ENCODE results near the gene WDR55. TPM values are rescaled to one million over a fixed set of nuclear protein-coding genes. Genes with fewer than 3 reads are reported as not detected.

The WDR55 gene
- total and polyA plus RNA-seq, 2 of the 13 experiments (the other 11 are each of a cell fraction or from before 2014, with no cell fraction given), result 17.7 to 18.2 TPM

DNA sequence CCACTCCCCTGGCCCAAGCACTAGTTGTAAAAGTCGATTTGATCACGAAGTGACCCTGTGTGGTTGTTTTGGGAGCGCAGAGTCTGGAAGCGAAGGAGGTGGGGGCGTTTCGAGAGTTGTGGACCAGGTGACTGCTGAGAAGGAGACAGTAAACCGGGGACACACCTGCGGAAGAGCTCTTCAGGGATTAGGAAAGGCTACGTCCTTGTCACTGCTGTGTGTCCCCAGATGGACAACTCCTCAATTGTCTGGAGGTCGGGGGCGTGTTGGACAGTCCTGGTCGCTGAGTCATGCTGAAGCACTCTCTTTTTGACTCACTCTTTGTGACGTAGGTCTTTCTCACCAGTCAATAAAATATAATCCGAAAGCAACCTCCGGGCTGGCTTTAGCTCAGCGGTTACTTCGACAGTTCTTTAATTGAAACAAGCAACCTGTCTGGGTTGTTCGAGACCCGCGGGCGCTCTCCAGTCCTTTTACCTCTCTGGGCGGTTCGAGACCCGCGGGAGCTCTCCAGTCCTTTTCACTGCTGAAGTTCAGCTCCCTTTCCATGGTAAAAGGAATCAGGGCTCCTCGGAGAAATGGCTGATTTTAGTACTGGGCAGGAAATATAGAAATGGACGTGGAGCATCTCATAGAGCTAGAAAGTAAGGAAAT, 46.3 kb downstream of the WDR55 start (continued):
- TF ChIP-seq HOXA3 (CRISPR knock-in tag; IDR thresholded peaks at IDR 0.05) (peak; percentile 69; the same call in 1 of the 2 replicates), LCORL (IDR thresholded peaks at IDR 0.05) (no peak), LCORL (CRISPR knock-in tag; IDR thresholded peaks at IDR 0.05) (peak; percentile 62), MIXL1 (CRISPR knock-in tag; IDR thresholded peaks at IDR 0.05) (peak; percentile 83), CBX5 (CRISPR knock-in tag; IDR thresholded peaks at IDR 0.05; ENCODE audit: borderline replicate concordance) (peak; percentile 73; the same call in 1 of the 2 replicates), ZNF710 (CRISPR knock-in tag; IDR thresholded peaks at IDR 0.05; ENCODE audit: borderline replicate concordance) (no peak), SIX1 (CRISPR knock-in tag; IDR thresholded peaks at IDR 0.05; ENCODE audit: borderline replicate concordance) (no peak; the same call in 1 of the 2 replicates), ZFX (CRISPR knock-in tag; IDR thresholded peaks at IDR 0.05; ENCODE audit: low read depth) (peak; percentile 34; the same call in 1 of the 2 replicates), ZFYVE20 (CRISPR knock-in tag; IDR thresholded peaks at IDR 0.05; ENCODE audit: borderline replicate concordance, low read depth) (no peak), ZNF562 (CRISPR knock-in tag; IDR thresholded peaks at IDR 0.05; ENCODE audit: borderline replicate concordance) (no peak), ARNTL (CRISPR knock-in tag; IDR thresholded peaks at IDR 0.05) (0 out of 2 replicates have a peak, but pooled peaks have one; percentile 17), HCFC1 (IDR thresholded peaks at IDR 0.05; ENCODE audit: low read depth, low read length) (no peak), MTA1 (CRISPR knock-in tag; IDR thresholded peaks at IDR 0.05; ENCODE audit: borderline replicate concordance) (no peak), GFI1 (CRISPR knock-in tag; IDR thresholded peaks at IDR 0.05; ENCODE audit: borderline replicate concordance) (peak; percentile 46; the same call in 1 of the 2 replicates), ATF7-NPFF (CRISPR knock-in tag; IDR thresholded peaks at IDR 0.05; ENCODE audit: low read depth) (peak; percentile 37; the same call in 1 of the 2 replicates), NFE2L2 (IDR thresholded peaks at IDR 0.05; ENCODE audit: low read length) (peak; percentile 97), ZNF224 (CRISPR knock-in tag; IDR thresholded peaks at IDR 0.05) (0 out of 2 replicates have a peak, but pooled peaks have one; percentile 32), HMGXB3 (CRISPR knock-in tag; IDR thresholded peaks at IDR 0.05; ENCODE audit: borderline replicate concordance) (peak; percentile 84; the same call in 1 of the 2 replicates)
- TF ChIP-seq, protein P1, sequence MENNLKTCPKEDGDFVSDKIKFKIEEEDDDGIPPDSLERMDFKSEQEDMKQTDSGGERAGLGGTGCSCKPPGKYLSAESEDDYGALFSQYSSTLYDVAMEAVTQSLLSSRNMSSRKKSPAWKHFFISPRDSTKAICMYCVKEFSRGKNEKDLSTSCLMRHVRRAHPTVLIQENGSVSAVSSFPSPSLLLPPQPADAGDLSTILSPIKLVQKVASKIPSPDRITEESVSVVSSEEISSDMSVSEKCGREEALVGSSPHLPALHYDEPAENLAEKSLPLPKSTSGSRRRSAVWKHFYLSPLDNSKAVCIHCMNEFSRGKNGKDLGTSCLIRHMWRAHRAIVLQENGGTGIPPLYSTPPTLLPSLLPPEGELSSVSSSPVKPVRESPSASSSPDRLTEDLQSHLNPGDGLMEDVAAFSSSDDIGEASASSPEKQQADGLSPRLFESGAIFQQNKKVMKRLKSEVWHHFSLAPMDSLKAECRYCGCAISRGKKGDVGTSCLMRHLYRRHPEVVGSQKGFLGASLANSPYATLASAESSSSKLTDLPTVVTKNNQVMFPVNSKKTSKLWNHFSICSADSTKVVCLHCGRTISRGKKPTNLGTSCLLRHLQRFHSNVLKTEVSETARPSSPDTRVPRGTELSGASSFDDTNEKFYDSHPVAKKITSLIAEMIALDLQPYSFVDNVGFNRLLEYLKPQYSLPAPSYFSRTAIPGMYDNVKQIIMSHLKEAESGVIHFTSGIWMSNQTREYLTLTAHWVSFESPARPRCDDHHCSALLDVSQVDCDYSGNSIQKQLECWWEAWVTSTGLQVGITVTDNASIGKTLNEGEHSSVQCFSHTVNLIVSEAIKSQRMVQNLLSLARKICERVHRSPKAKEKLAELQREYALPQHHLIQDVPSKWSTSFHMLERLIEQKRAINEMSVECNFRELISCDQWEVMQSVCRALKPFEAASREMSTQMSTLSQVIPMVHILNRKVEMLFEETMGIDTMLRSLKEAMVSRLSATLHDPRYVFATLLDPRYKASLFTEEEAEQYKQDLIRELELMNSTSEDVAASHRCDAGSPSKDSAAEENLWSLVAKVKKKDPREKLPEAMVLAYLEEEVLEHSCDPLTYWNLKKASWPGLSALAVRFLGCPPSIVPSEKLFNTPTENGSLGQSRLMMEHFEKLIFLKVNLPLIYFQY (CRISPR knock-in tag; IDR thresholded peaks at IDR 0.05; ENCODE audit: borderline replicate concordance), result peak; percentile 88; the same call in 1 of the 2 replicates

Measured in HepG2 (cell line).